ENCODE data around the gene ATAT1.
A peak's percentile ranks its signal among the peaks of the same experiment; 100 is the strongest.
"Not testable (repeated sequence)": the region's sequence is repeated elsewhere in the genome, so short reads cannot be mapped to it uniquely, and the experiment has no call there.

The ATAT1 gene

DNA sequence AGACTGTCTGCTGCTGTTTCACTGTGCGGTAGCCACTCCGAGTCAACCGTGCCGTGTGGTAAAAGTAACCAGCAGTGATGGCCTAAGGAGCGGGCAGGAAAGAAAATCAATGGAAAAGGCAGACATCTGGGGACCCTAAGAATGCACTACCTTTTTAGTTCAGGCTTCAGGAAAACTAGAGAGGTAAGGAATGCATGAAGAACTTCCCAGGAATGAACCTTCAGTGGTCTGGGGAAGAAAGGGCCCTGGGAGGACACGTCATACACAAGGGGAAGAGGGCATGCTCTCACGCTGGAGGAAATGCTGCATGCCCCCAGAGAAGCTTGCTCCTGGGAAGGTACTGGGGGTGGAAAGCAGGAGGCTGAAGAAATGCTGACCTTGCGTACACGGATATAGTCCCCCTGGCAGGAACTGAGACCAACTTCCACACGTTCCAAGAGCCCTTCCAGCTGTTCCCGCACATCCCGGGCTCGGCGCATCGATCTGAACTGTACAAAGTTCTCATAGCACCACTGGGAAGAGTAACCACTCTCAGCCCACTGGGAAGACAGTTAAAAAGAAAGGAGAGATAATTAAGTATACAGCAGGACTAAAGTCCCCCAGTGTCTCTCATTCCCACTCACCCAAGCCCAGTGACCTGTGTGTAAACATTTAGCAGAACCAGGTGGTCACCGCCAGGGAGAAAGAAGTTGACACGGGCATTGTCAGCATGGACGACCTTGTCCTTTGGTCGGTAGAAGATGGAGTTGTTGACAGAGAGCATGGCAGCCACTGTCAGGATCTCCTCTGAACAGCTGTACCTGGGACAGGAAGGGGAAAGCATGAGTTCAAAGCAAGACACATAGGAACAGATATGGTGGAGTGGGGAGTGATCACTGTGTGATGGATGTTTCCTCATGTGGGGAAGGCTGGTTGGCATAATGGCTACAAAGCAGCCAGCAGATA is 28.4 kb downstream of the ATAT1 start:
- DNase-seq, result no peak

DNA sequence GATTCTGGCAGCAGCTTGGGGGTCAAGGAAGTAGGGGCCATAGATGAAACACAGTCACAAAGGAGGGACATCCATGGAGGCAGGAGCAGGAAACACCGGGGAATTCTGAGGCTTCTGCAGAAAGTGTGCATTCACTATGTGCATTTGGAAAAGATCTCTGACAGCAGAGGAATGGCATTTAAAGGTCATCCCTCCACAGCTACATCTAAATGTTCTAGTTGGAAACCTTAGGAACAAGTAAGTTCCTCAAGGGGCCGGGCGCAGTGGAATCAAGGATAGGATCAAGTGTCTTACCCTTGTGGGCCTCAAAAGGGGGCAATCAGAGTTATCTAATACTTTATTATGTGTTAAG is 29.0 kb downstream of the ATAT1 start:
- DNase-seq, result no peak

DNA sequence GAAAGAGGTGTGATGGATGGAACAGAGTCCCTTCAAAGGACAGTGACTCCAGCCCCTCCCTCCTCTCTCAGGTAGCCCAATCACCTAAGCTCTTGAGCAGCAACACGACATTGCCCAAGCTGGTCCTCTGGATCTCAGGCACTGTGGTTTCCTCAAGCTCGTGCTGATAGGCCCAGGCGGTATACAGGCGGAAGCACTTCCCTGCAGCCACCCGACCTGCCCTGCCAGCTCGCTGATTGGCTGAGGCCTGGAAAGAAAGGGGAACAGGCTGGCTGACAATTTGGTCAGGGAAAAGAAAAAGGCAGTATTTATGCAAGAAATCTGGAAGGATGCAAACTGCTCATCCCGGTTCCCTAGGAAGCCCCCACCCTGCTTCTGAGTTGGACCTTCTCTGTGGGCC is 29.8 kb downstream of the ATAT1 start:
- DNase-seq, result no peak

DNA sequence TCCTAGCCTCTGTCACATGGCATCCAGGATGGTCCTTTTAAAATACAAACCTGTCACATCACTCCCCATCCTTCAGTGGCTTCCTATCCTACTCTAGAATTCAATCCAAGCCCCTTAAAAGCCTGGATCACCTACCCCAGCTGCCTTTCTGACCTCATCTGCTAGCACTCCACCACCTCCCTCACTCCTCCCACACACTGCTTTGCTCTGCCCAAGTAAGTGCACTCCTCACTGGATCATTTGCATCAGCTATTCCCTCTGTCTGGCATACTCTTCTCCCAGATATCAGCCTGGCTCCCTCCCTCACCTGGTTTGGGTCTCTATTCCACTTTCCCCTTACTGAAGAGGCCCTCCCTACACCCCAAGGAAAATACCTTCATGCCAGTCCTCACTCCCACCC is 30.8 kb downstream of the ATAT1 start:
- no peak for DNase-seq

DNA sequence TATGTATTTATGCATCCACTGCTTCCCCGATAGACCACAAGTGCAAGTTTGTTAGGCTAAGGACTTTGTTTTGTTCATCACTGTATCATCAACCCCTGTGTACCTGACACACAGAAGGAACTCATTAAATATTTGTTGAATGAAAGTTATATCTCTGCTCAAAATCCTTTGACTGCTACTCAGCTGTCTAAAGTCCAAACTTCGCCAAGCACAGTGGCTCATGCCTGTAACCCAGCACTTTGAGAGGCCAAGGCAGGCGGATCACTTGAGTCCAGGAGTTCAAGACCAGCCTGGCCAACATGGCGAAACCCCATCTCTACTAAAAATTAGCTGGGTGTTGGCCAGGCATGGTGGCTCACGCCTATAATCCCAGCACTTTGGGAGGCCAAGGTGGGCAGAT is 31.2 kb downstream of the ATAT1 start:
- DNase-seq, result not testable (repeated sequence)

DNA sequence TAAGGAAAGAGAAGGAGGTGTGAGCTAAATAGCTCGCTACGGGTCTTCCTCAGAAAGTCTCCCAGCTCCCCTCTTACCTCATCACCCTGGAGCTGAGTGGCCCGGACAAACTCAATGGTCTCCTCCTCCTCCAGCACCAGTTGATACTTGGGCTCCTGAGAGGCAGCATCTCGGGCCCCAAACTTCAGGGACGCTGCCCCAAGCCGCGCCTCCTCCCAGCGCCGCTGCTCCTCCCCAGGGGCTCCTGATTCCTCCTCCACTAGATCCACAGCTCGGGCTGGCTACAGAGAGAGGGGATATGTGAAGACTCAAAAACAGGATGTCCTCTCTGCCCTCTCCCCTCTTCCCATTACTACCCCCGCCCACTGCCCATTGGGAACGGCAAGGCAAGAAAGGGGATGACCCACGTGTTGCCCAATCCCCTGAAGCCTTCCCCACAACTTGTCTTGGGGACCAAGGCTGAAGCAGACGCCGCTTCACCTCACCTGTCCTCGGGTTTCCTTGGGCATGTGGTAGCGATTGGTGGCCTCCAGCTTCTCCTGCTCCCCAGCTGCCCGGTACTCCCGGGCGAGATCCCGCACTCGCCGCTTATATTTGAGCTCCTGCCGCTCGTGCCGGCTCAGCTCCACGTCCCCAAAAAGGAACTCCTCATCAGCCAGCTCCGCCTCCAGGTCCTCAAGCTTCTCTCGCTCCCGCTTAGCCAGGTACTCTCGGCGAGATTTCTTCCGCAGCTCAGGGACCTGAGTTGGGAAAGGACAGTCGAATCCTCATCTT is 38.5 kb downstream of the ATAT1 start:
- DNase-seq, result no peak

DNA sequence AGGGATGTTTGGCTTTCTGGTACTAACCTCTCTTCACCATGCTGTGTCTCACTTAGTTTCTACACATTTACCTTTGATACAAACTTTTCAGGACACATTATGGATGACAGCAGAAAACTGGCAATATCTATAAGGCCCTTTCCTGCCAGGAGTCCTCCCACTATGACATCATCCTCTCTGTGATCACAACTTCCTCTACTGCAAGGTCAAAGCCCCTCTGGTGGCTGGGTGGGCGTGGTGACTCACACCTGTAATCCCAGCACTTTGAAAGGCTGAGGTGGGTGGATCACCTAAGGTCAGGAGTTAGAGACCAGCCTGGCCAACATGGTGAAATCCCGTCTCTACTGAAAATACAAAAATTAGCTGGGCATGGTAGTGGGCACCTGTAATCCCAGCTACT is 39.6 kb downstream of the ATAT1 start:
- not testable (repeated sequence) for DNase-seq

DNA sequence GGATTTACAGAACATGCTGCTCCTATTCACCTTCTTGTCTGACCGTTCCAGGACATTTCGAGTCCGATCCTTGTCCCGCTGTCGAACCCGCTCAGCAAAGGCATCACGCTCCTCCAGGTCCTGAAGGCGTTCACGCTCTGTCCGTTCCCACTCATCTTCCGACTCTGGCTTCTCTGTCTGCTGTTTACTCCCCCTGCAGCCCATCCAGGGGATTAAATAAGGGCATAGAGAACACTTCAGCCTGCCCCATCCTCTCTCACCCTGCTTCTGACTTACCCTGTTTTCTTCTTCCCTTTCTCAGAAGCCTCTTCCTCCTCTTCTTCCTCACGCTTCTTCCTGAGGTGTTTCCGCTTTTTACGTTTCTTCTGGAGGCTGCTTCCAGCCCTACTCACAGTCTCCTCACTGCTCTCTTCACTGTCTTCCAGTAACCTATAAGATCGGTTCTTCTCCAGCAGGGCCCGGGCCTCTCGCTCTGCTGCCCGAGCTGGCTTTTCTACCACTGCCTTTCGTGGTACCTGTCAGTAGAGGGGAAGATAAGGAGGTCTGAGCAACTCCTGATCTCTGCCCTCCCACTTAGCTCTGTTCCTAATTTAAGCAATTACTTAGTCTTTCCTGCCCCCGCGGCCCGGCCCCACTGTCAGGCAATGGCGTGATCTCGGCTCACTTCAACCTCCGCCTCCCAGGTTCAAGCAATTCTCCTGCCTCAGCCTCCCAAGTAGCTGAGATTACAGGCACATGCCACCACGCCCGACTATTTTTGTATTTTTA is 44.3 kb downstream of the ATAT1 start:
- DNase-seq, result no peak

DNA sequence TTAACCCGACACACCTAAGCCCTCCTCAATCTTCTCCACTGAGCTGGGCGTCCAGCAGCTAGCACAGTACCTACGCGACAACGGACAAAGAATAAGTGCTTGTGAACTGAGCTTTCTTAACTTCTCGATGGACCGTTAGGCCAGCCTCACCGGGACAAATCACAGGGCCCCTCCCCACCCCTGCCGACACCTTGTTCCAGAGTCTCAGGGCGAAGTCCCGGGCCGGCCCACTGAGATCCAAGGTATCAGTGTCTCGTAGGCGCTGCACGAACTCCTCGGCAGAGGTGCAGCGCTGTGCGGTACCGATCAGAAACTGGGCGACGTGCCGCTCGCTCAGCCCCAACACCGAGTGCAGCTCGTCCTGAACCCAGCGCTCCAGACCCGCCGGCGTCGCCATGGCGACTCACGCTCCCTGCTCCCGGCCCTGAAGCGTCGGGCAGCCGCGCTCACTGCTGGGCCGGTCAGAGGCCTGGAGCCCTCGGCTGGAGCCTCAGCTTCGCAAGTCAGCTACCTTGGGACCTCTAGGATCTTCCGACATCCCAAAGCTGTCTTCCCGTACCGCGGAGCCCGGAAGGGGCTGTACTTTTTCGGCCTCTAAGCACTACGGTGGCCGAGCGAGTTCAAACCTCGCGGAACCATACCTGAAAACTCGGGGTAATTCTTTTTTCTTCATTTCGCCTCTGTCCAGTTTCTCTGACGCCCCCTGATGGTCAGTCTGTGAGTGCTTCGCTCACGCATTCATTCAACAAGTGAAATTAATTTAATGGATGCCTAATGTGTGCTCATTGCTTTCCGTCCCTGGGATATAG is 46.0 kb downstream of the ATAT1 start, which contains the start of gene DHX16:
TSS of gene DHX16 (minus strand) at position 562 of the 809 bp plus-strand sequence. CDS start at position 397, 165 bp downstream.
- peak; percentile 97 for DNase-seq

DNA sequence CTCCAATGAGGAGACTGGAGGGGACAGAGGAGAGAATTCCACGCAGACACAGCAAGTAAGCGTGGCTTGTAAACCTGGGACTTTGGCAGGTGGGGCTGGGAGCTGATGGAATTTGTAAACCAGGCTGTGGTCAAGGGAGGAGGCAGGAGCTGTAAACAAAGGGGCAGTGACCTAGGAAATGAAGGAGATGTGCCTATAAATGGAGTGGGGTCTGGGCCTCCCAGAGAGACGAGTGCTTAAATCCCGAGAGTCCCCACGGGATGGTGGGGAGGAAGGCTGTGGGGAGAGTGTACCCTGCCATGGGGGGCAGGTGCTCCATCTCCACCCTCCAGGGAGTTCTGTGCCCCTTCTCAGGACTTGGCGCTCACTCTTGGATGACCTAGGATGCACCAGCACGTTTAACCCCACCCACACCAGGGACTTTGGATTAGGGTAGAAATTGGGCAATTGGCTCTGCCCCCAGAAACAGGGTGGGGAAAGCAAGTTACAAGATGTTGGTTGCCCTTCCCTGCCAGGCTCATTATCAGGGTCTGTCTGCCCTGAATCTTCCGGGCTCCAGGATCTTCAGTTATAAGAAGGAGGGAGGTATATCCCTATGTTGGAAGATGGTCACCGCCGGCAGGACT is 50.1 kb downstream of the ATAT1 start:
- DNase-seq, result no peak

DNA sequence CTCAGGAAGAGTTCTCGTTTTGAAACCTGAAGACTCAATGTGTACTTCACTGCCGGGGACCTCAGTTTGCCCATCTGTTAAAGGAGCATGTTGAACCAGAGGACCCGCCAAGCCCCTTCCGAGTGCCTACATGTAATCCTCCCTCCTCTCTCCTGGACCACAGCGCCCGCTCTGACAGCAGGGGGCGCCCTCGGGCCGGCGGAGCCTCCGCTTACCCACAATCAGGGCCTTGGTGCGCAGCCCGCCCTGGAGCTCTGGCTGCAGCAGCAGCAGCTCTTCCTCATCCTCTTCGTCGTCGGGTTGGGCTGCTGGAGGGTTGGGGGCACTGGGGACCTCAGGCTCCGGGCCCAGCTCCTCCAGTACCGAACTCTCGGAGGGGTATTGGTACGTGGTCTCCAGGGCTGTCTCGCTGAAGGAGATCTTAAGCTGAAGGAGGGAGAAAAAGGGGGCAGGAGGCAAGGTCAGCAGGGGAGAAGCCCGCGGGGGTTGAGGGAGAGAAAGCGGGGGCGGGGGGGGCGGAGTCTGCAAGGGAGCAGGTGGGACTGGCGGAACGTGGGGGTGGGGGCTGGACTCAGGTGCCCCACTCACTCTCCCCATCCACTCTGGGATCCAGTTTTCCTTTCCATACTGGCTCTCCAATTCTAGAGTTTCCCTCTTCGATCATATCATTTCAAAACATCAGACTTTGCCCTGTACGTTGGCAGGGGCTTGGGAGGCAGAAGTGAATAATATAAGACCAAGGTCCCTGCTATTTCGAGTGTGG is 52.5 kb downstream of the ATAT1 start:
- DNase-seq, result peak; percentile 96

DNA sequence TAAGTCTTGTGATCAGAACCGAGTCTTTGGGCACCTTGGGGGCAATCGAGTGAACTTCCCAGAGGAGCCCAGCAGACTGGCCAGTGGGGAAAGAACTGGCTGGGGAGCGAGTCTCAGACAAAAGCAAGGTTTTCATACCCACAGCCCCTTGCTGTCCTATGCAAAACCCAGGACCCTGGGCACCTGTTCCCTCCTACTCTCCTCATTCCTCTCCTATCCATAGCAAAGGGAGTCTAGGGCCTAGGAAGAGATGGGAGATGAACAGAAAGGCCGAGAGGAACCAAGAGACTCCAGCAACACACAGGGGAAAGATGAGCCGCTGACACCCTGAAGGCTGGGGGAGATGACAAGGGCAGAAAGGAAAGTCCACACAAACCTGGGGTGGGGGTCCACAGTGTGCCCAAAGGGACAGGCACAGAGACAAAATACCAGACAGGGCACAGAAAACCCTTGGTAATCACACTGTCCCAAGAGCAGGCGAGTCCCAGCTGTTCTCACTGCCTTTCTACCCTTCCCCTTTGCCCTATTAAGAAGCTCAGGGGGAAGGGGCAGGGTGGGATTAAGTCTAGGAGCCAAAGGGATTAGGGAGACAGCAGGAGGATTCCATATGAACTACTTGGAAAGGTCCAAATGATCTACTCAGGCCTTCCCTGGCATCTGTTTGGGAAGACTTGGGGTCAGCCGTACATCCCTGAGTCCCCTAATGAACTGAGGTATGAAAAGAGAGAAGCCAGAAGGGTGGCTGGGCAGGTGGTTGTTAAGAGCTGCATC is 53.3 kb downstream of the ATAT1 start:
- peak; percentile 12 for DNase-seq

DNA sequence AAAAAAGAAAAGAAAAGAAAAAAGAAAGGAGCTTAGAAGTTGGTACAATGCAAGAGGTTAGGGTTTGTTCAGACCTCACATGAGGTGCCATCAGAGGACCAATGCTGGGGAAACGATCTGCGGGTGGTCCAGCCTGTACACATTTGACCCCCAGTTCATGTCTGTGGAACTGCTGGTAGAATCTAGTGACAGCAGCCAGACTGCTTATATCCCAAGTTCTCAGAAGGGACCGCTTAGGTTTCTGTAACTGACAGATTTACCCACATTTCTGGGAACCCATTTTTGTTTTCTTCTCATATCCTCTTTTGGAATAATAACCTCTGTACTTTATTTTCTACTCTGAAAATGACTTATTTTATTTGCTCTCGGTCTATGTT is 55.1 kb downstream of the ATAT1 start:
- DNase-seq, result no peak

DNA sequence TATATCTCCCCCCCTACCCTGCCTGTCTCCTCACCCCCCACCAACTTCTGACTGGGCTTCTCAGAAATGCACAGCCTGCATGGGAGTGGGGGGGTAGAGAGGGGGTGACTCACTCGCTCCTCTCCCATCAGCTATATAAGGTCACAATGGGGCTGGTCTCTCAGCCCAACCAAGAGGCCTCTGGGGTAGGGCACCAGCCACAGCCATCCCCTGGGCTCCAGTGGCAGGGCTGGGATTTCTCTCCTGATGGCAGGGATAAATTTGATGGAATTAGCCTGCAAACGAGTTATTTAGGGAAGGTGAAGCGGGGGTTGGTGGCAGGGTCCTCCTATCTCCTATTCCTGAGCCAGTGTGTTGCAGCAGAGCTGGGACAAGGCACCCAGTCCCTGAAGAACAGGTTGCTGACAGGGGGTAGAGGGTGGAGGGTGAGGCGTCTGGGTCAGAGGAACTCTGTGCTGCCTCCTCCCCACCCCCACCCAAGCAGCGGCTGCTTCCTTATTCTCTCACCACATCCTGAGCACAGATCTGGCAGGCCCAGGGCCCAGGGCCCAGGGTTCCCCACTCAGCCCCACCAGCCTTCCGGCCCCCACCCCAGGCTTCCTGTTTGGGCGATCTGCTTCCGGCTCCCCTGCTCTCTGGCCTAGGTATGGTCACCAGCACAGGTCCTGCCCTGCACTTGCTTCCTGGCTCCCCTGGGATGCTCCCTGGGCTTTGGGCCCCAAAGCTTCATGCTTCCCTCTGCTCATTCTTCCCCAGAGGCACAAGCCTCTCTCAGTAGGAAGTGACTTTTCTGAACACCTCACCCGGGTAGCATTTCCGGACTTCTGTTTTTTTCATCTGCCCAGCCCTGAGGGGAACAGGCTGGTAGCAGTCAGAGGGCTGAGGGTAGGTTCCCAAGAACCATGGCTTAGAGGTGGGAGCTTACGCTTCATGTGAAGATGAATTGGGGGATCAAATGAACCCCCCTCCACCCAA is 55.8 kb downstream of the ATAT1 start:
- DNase-seq, result peak; percentile 95

DNA sequence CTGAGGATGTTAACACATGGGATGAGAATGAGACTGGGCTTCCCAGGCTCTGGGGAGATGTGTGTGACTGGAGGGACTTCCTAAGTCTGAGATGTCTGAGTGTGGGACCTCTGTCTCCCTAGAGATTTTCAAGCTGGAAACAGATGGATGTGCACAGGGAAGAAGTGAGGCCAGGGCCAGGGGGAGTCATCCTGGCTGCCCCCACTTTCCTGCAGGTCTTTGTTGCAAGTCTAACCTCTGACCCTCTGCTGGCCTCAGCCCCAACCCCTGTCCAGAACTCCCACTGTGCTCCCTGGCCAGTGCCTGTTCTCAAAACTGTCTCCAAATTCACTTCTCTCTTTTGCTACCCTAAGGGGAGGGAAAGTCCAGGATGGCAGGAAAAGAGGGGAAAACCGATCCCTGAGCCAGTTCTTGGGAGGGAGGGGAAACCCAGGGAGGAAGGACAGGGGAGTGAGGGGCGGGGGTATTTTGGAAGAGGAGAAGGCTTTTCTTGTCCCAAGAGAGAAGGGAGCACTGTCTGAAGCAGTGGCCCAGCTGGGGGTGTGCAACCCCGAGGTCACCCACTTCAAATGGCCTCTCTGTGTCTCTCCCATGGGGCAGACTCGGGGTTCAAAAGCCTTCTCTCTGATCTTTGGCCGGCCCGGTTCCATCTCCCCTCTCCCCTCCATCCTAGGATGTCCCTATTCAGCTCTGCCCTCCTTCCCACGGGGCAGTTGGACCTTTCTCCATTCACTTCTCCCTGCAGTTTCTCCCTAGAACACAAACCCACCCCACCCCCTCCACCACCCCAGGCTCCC is 56.7 kb downstream of the ATAT1 start:
- peak; percentile 19 for DNase-seq

DNA sequence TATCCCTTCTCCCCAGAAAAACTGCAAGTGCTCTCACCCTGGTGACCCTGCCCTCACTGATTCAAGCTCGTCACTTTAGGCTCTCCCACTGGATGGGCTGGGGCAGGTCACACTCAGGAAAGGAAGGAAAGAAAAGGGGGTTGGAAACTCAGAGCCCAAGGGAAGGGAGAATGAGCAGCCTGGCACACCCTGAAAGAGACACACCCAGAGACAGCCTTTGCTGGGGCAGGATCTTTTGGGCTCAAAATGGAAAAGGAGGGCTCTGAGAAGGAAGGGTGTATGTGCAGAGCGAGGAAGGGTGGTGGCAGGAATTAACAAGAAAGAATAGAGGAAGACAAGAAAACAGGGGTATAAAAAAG is 57.3 kb downstream of the ATAT1 start:
- DNase-seq, result peak; percentile 14

DNA sequence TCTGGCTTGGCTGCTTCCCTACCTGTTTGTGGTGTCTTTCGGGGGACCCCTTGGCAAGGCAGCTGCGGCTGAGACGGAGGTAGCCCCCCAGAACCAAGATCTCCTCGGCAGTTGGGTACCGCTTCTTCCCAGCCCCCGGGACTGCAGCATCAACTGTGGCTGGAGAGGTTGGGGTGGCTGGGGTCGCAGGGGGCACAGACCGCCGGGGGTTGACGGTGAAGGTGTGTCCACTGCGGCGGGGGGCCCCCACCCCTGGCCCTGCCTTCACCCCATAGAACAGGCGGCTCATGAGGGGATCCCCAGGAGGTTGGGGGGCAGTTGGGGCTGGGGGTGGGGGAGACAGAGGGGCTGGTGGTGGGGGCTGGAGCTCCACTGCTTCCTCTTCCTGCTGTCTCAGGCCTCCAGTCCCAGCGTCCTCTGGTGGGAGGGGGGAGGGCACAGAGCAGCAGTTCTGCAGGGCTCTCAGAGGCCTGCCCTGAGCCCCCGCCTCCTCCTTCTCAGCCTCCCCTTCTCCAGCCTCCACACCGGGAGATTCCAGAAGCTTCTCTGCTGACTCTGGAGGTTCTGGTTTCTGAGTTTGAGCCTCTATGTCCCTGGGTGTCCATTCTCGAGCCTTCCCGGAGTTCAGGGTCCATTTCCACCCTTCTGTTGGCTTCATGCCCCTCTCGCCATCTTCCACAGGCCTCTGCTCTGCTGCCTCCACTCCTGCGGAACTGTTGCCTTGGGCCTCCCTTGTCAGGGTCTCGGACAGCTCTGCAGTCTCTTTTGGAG is 57.9 kb downstream of the ATAT1 start:
- DNase-seq, result peak; percentile 81
